Stimulated activated CD8-positive, alpha-beta memory T cell treated with anti-CD3 and anti-CD28 coated beads, Interleukin-15, amount 100 ng/mL, for 4 hours (primary cell): ENCODE measurements around the gene SLC9A3.
"Not testable (repeated sequence)": the region's sequence is repeated elsewhere in the genome, so short reads cannot be mapped to it uniquely, and the experiment has no call there.

Experiments used
- DNase-seq, 2 donors: peaks; one replicate each; pipeline ENCODE4 v3.0.0-alpha.2; 2020; ENCODE audit warnings: low read depth in 2 of 2

SLC9A3 gene

DNA sequence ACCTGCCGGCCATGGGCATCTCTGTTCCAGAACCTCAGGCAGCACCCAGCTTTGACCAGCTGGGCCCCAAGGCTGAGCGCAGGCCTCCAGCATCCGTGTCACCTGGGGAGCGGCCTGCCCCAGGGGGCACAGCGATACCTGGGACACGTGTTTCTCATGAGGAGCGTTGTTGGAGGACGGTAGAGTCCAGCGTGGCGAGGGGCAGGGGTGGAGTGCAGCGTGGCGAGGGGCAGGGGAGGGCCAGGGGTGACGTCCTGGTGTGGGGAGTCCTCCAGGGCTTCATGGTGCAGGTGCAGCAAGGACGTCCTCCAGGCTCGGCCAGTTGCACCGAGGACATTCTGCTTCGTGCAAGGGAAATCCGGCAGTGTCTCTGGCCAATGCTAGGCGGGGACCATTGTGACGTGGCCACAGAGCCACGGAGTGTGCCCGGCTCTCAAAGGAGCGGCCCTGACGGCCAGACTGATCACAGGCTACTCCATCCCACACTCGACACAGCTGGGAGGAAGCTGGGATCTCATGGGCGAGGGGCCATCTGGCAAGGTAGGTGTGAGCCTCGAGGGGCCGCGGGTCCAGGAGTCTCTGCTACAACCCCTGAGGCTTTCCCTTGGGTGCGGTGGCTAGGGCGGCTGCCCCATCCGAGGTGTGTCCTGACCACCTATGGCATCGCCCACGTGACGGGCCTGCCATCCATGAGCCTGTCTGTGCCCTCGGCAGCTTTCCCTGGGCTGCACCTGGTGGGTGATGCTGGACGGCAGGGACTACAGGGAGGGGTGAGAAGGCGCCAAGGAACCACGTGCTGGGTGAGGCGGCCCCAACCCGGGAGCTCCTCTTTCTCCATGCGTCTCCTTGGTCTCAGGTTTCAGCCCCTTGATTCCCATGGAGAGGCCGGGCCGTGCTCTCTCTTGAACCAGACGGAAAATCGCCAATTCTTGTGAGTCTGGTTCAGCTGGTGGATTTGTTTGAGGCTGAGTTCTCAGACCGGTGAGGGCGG, 33.8 kb downstream of the SLC9A3 start:
- DNase-seq = no peak

DNA sequence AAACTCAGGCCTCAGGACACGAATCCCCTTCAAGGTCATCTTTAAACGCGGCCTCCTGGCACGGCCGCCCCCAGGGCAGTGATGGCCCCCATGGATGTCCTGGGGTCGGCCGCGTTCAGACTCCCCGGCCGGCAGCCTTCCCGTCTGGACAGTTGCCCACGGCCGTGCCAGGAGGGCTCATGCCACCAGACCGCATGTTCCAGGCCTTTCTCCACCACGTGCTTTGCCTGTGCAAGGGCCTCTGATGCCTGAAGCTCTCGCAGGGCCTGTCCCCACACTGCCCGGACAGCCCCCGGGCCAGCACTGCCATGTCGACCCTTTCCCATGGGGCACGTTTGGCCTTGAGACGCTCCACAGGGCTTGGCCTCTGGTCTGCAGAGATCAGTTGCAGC, 34.6 kb downstream of the SLC9A3 start:
- DNase-seq = no peak

DNA sequence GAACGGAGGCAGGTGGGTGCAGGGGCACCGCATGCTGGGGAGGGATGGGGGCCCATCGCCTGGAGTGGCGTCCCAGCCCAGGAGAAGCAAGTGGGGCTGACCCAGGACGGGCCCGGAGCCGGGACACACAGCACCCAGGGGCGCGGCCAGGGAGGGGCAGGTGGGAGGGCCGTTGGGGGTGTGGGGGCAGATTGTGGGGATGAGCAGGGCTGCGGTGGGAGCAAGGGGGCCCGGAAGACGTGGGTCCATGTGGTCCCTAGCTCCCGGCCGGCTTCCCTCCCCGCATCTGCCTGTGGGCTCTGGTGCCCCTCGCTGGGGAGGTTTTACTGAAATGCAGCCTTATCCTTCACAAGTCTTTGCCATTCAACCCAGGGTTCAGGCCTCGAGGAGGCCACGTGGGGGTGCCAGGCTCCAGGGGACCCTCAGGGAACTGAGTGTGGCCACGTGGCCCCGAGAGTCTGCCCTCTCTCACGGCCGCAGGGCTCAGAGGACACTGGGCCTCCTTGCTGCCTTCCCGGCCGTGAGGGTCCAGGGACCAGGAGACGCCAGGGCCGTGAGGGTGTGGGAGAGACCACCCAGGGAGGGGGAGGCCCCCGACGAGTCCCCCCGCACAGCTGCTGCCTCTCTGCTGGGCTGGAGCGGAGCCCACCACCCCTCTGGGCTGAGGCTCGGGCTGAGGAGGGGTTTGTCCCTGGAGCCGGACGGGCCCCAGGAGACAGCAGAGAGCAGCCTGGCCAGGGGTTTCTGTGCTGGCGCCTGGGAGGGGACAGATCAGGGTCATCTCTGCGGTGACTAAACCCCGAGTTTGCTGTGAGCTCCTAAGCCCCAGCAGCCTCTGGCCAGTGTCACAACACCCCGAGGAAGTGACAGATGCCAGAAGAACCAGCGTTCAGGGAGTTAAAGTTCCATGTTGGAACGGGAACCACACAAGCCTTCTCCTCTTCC, 35.2 kb downstream of the SLC9A3 start:
- no peak for DNase-seq

DNA sequence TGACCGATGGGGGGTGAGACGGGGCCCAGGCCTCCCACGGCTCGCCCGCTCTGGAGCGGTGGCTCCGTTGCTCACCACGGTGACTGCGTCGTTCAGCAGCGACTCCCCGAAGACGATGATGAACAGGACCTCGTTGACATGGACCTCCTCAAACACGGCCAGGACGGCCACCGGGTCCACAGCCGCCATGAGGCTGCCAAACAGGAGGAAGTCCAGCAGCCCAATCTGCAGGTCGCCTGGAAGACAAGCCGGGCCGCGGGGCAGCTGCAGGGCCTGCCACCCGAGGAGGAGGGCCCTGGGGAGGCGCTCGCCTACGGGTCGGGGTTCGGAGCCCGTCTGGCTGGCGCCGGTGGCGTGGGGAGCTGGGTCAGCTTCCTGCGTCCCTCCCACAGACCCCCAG, 36.0 kb downstream of the SLC9A3 start:
- DNase-seq = no peak

DNA sequence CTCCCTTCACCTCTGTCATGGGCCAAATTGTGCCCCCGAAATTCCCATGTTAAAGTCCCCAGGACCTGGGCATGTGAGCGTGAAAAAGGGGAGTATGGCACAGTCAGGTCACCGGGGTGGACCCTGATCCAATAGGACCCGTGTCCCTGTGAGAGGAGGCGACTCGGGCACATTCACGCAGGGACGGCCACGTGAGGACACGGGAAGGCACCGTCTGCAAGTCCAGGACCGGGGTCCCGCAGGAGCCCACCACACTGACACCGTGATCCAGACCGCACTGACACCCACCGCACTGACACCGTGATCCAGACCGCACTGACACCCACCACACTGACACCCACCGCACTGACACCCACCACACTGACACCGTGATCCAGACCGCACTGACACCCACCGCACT, 37.7 kb downstream of the SLC9A3 start:
- DNase-seq = not testable (repeated sequence)

DNA sequence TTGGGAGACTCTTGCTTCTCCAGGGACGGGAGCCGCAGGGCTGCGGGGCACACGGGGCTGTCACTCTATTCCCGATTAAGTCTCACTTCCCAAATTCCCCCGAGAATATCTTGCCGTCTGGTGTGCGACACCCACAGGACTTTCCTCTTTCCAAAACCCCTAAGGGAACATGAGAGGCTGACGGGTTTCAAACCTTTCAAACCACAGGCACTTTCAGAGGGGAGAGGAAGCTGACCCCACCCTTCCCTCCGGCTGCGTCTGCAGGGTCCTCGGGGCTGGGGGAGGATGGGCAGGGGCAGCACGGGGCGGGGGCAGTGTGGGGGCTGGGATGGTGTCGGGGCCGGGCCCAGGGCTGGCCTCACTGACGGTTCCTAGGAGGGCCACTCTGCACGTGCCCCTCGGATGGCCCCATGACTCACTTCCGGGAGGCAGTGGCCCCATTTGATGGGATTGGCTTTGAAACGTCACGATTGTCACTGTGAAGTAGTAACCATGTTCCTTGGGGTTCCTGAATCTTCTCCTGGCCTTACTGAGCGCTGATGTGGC, 38.2 kb downstream of the SLC9A3 start:
- no peak for DNase-seq

DNA sequence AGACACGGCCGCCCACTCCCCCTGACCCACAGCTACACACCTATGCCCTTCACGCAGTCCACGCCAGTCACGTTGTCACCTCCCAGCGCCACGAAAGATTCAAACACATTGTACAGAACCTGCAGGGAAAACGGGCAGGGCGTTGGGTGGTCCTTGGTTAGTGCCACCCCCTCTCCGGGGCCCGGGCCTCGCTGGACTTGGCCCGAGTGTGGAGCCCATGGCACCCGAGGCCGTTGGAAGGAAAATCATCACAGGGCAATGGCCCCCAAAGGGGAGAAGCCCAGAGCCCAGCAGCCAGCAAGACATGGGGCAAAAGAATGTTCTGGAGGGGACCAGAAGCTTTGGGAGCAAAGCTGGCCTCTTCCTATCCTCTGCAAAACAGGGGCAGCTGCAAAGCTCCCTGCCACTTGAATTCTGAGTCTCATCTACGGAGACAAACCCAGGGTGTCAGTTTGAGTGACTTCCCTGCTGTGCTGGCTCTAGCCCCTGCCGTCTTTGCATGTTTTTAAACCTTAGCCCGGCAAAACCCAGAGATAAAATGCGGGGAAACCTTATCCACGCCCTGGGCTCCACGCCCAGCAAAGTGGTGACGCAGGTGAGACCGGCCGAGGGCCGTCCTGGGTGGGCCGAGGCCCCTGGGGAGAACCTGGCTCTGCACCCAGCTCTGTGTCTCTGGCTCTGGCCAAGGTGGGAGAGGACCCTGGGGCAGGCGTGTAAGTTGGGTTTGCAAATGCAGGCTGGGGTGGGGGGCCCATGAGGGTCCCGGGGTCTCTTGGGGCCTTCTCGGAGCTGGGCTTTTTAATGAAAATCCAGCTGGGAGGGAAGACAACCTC, 38.9 kb downstream of the SLC9A3 start:
- DNase-seq = no peak

DNA sequence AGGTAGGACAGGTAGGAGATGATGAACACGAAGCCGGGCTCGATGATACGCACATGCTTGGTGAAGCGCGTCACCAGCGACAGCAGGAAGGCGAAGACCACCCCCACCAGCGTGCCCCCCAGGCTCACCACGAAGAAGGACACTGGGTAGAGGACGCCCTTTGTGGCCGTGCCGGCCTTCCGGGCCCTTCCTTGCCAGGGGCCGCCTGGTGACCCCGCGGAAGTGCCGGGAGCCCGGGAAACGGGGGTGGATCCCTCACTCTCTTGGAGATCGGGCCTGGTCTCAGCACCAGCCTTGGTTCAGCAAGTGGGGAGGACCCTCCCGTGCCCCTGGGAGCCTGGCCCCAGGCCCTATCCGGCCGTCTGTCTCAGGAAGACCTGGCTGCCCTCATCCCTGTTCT, 39.7 kb downstream of the SLC9A3 start:
- no peak for DNase-seq

DNA sequence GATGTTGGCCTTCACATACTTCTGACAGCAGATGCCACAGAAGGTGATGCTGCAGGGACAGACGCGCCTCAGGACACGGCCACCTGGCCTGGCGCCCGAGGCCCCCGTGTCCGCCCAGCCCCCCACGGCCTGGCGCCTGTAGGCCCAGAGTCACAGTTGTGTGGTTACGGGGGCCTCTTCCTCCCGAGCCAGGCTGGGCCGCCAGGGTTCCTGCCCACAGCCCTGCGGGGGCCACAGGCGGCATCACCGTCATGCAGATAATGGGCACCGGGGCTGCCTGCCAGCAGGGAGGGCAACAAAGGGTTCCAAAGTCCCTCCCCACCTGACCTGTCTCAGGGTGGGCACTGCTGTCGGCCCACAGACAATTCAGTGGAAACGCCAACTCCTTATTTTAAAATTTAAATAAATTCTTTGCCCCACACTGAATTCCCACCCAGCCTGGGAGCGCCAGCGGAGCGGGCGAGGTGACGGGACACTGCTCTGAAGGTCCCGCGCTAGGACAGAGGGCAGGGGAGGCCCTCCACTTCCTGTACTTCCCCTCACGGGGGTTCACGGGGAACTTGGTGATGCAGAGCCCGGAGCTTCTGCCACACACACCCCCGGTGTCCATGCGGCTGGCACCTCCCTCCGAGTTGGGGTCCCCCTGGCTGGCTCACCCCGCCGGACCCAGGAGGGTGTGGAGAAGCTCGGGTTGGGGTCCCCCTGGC, 40.7 kb downstream of the SLC9A3 start:
- DNase-seq = no peak

DNA sequence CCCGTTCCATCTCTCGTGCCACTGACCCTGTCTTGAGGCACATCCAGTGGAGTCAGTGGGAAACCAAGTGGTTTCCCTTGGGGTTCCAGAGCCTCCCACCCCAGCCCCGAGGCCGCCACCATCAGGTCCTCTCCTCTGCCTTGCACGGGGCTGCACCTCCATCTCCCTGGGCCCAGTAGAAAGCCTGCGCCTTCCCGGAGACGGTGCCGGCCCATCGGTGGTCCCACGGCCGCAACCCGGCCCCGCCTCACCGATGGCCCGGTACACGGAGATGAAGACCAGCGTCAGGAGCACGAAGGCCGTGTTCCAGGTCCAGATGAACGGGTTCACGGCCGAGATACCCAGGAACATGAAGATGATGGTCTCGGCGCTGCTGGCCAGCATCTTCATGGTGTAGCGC, 41.2 kb downstream of the SLC9A3 start:
- DNase-seq = no peak

DNA sequence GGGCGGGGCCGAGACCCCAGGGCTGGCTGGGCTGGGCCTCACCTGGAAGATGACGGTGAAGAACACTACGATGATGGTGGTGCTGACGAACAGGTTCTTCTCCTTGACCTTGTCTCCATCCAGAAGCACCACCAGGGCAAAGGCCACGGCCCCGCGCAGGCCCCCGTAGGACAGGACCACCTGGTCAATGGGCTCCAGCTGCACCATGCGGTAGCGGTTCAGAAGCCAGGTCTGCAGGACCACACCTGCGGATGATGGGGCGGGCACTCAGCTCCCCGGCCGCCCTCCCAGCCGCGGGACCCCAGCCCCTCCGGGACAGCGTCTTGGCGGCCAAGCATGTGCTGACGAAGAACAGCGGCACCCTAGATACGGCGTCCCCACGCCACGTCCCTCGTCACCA, 41.7 kb downstream of the SLC9A3 start:
- no peak for DNase-seq

DNA sequence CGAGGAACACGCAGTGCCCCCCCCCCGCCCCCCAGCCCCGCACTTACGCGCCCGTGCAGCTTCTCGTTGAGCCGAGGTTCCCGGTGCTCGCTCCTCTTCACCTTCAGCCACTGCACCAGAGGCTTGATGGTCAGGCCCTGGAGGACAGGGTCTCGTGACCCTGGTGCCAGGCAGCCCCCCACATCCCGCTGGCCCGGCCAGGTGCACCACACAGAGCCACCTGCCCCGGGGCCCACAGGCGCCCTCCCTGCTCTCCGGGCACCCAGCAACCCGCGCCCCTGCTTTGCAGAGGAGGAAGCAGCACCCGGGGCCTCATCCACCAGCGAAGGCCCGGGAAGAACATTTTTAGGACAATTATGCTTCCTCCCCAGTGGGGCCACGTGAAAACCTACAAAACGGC, 42.2 kb downstream of the SLC9A3 start:
- no peak for DNase-seq

DNA sequence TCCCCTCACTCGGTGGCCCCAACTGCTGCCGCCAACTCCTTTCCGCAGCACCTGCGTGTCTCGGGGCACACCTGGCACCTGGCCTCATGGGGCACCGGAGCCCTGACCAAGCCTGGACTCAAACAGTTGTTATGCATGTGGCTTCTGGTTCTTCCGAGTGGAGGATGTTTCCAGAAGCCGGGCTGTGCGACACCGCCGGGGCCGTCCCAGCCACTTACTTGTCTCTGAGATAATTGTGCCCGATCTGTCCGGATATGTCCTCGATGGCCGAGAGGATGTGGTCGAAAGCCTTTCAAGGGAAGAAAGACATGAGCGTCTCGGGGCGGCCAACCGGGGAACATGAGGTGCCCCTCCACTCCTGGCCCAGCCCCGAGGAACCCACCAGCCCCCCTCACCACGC, 42.9 kb downstream of the SLC9A3 start:
- DNase-seq = no peak

DNA sequence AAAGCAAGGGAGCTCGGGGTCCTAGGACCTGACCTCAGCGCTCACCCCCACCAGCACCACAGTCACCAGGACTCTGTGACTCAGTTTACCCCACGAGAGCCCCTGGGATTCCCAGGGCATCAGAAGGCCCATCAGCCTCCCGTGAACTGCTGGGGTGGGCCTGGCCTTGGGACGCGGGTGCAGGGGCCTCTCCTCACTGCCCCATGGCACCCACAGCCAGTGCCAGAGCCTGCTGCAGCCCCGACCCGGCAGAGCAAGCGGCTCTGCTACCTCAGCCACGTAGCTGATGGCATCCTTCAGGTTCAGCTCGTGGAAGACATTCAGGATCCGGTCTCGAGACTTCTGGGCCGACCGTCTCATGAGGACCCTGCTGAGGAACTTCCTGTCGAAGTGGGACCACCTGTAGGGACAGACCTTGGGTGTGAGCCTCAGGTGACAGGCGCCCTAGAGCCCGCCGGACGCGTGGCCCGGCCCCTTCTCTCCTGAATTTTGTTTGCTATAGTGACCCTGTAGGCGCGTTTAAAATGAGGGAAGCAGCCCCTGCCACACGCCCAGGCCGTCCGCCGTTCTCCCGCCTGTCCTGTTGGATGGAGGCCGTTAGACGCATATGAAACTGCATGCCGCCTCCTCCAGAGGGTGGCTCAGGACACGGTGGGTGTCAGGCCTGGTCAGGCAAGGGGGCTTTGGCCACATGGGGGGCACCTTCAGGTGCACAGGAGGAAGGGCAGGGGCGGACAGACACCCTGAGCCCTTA, 44.5 kb downstream of the SLC9A3 start:
- no peak for DNase-seq

DNA sequence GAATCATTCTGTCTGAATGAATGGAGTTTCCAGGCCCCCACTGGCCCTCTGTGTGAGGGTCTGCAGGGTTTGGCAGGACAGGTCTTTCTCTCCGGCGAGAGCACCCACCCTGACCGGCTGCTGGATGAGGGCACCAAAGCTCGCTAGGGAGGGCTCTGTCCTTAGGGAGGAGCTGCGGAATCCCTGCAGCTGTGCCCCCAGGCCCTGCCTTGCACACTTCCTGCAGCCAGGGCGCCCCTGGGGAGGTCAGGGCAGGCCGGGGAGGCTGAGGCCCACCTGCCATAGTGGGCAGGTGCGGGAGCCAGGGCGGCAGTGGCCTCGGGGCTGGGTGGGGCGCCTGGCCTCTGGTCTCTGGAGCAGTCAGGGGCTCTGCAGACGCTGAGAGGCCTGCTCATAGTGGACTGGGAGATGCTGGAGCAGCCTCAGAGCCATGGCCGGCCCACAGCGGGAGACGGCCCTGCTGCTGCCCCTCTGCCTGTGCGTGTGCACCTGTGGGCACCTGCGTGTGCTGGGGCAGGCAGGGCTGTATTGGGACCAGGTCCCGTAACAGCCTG, 45.2 kb downstream of the SLC9A3 start:
- no peak for DNase-seq

DNA sequence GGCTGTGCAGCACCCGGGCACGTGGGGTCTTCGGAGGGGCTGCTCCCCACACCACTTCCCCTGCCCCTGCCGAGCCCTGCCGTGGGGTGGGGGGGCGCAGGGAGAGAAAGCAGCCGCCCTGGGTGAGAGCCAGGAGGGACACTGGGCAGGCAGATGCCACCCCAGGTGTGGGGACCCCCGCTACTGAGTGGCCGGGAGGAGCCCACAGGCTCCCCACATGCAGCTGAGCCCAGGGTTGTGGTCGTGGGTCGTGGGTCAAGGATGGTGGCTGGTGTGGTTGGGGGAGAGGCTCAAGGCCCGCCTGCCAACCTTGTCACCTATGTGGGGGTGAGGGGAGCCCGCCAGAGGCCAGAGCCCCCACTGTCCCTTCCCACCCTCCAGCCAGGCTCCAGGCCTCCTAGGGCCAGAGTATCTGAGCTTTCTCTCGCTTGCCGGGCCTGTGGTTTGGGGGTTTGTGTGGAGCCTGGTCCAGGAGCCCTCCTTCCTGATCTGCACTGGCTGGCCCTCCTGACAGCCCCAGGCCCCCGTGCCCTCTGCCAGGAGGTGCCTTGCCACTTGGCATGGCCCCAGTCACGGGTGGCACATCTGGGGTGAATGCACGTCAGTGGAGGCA, 45.8 kb downstream of the SLC9A3 start:
- DNase-seq = no peak

DNA sequence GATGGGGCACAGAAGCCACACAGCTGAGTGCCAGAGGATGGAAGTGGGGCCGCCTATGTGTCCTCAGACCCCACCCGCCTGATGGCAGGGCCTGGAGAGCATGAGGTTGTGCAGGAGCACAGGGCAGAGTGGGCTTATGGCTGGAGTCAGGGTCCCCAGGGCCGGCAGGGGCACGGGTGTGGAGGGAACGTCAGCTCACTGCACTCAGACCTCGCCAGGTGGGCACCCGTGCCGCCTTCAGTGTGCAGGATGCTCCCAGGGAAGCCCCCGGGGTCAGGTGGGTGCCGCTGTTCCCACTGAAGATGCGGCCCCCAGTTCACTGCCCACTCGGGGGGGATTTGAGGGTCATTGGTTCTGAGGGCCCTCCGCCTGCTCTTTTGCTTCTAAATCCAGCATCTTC, 46.4 kb downstream of the SLC9A3 start:
- DNase-seq = no peak

DNA sequence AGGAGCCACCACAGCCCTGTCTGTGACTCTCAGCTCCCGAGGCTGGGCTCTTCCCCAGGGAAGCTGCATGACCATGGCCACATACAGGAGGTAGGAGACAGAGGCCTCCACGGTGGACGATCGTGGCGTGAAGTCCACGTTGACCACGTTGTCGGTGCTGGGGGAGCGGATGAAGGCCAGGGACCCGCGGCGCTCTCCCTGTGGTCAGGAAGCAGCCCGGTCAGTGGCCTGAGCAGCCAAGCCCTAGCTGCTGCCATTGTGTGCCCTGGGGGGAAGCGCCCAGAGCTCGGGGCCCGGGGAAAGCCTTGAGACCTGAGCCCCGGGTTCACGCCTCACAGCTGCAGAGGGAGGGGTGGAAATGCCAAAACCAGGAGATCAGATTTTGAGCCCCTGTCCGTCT, 47.0 kb downstream of the SLC9A3 start:
- DNase-seq = no peak

DNA sequence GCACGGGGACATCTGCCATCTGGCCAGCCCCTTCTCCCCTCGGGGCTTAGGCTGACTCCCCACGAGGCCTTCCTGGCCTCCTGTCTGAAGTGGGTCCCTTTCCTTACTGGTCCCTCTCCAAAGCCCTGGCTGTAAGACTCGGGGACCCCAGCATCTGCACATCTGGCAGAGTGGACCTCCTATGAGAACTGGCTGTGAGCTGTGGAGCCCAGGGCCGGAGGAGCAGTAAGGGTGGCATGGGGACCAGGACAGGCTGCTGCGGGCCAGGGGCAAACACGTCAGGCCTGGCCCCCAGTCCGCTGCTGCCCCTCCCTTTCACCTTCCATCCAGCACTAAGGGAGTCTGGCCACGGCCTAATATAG, 47.5 kb downstream of the SLC9A3 start:
- no peak for DNase-seq
